PFSK-1 (cell line): ENCODE results near the gene DNAH10.

Experiments used
- FOXP2 ChIP-seq: optimal IDR thresholded peaks from 2 replicates; pipeline ENCODE3; 2011; ENCODE audit warnings: borderline replicate concordance, control low read depth, inconsistent platforms; ENCODE audit not compliant: insufficient read depth; ENCODE audit errors: extremely low read length, extremely low read depth
- POLR2AphosphoS5 ChIP-seq: IDR thresholded peaks from 2 replicates; pipeline ENCODE4 v1.6.1; 2012; ENCODE audit warnings: low read depth, mild to moderate bottlenecking, control low read depth, low read length, moderate library complexity
- SIN3A ChIP-seq: IDR thresholded peaks from 2 replicates; pipeline ENCODE4 v1.6.1; 2012; ENCODE audit warnings: mild to moderate bottlenecking, low read length, moderate library complexity, borderline replicate concordance; ENCODE audit not compliant: insufficient read depth
- TAF1 ChIP-seq: IDR thresholded peaks from 2 replicates; pipeline ENCODE4 v1.6.1; 2012; ENCODE audit warnings: low read length, control low read depth, borderline replicate concordance; ENCODE audit not compliant: insufficient read depth
- TF ChIP-seq, protein P1 (sequence below), 2 experiments: IDR thresholded peaks; 2 replicates each; pipeline versions ENCODE4 v1.6.1 to v1.8.0; 2011 to 2012; ENCODE audit warnings: low read depth in 2 of 2, low read length in 2 of 2, control low read depth in 1 of 2, inconsistent platforms in 1 of 2, mild to moderate bottlenecking in 1 of 2, moderate library complexity in 1 of 2; ENCODE audit not compliant: insufficient read depth in 1 of 2

The DNAH10 gene

GRCh38 chr12:123905319-123905925, 143.3 kb downstream of the DNAH10 start:
- TF ChIP-seq SIN3A (no peak), TAF1 (no peak), FOXP2 (no peak), POLR2AphosphoS5 (no peak)
- TF ChIP-seq, protein P1, sequence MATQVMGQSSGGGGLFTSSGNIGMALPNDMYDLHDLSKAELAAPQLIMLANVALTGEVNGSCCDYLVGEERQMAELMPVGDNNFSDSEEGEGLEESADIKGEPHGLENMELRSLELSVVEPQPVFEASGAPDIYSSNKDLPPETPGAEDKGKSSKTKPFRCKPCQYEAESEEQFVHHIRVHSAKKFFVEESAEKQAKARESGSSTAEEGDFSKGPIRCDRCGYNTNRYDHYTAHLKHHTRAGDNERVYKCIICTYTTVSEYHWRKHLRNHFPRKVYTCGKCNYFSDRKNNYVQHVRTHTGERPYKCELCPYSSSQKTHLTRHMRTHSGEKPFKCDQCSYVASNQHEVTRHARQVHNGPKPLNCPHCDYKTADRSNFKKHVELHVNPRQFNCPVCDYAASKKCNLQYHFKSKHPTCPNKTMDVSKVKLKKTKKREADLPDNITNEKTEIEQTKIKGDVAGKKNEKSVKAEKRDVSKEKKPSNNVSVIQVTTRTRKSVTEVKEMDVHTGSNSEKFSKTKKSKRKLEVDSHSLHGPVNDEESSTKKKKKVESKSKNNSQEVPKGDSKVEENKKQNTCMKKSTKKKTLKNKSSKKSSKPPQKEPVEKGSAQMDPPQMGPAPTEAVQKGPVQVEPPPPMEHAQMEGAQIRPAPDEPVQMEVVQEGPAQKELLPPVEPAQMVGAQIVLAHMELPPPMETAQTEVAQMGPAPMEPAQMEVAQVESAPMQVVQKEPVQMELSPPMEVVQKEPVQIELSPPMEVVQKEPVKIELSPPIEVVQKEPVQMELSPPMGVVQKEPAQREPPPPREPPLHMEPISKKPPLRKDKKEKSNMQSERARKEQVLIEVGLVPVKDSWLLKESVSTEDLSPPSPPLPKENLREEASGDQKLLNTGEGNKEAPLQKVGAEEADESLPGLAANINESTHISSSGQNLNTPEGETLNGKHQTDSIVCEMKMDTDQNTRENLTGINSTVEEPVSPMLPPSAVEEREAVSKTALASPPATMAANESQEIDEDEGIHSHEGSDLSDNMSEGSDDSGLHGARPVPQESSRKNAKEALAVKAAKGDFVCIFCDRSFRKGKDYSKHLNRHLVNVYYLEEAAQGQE (IDR thresholded peaks at IDR 0.05; ENCODE audit: insufficient read depth in 1 of 2, low read depth in 2 of 2, low read length in 2 of 2), result no peak

GRCh38 chr12:123906711-123907420, 144.8 kb downstream of the DNAH10 start:
- TF ChIP-seq, protein P1 (IDR thresholded peaks at IDR 0.05; ENCODE audit: insufficient read depth in 1 of 2, low read depth in 2 of 2, low read length in 2 of 2), result no peak
- TF ChIP-seq FOXP2 (no peak), TAF1 (no peak), POLR2AphosphoS5 (no peak), SIN3A (no peak)

- TF ChIP-seq FOXP2 (no peak), SIN3A (no peak), POLR2AphosphoS5 (no peak), TAF1 (no peak)
- TF ChIP-seq, protein P1 (IDR thresholded peaks at IDR 0.05; ENCODE audit: insufficient read depth in 1 of 2, low read depth in 2 of 2, low read length in 2 of 2), result no peak
Observed at GRCh38 chr12:123907726-123908476, 145.8 kb downstream of the DNAH10 start.

DNA sequence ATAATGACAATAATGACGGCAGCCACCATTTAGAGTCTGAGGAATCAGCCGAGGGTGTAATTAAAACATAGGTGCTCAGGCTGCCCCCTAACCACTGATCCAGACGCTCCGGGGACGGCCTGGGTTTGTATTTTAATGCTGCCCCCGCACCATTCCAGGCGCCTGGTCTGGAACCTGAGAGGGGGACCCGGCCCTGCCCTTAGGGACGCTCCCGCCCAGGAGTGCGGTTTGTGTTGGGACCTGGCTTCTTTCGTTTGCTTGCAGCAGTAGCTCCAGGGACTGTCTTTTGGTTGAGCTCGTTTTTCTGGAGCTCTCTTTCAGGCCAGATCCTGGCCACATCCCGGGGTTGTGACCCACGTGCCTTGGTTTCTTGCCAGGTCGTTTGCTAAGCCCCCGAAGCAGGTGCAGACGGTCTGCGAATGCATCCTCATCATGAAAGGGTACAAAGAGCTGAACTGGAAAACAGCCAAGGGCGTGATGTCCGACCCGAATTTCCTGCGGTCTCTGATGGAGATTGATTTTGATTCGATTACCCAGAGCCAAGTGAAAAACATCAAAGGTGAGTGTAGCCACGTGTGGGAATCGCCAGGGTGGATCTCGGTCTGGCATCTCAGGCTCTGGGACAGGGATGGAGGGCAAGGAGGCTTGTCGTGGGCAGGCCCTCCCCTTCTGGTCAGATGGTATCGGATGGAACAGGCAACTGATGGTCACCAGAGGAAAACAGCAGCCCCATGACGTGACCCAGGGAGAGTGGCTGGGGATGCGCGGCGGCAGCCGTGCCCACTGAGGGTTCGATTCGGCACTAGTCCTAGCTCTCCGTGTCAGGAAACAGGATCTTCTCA, 147.0 kb downstream of the DNAH10 start:
- TF ChIP-seq, protein P1 (IDR thresholded peaks at IDR 0.05; ENCODE audit: insufficient read depth in 1 of 2, low read depth in 2 of 2, low read length in 2 of 2), result no peak
- TF ChIP-seq POLR2AphosphoS5 (no peak), TAF1 (no peak), FOXP2 (no peak), SIN3A (no peak)
